ENCODE measurements around the gene SF3B5.
"Not testable (repeated sequence)": the region's sequence is repeated elsewhere in the genome, so short reads cannot be mapped to it uniquely, and the experiment has no call there.

DNA sequence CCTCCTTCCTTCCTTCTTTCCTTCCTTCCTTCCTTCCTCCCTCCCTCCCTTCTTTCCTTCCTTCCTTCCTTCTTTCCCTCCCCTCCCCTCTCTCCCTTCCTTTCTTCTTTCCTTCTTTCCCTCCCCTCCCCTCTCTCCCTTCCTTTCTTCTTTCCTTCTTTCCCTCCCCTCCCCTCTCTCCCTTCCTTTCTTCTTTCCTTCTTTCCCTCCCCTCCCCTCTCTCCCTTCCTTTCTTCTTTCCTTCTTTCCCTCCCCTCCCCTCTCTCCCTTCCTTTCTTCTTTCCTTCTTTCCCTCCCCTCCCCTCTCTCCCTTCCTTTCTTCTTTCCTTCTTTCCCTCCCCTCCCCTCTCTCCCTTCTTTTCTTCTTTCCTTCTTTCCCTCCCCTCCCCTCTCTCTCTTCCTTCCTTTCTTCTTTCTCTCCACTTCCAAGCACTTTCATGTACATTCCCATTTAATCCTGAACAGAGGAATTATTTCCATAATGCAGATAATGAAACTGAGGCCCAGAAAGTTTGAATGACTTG, 36.9 kb upstream of the SF3B5 start:
- TF ChIP-seq EZH2phosphoT487 (IDR thresholded peaks at IDR 0.05; ENCODE audit: borderline replicate concordance, low read length): not testable (repeated sequence)
- TF ChIP-seq, protein P1, sequence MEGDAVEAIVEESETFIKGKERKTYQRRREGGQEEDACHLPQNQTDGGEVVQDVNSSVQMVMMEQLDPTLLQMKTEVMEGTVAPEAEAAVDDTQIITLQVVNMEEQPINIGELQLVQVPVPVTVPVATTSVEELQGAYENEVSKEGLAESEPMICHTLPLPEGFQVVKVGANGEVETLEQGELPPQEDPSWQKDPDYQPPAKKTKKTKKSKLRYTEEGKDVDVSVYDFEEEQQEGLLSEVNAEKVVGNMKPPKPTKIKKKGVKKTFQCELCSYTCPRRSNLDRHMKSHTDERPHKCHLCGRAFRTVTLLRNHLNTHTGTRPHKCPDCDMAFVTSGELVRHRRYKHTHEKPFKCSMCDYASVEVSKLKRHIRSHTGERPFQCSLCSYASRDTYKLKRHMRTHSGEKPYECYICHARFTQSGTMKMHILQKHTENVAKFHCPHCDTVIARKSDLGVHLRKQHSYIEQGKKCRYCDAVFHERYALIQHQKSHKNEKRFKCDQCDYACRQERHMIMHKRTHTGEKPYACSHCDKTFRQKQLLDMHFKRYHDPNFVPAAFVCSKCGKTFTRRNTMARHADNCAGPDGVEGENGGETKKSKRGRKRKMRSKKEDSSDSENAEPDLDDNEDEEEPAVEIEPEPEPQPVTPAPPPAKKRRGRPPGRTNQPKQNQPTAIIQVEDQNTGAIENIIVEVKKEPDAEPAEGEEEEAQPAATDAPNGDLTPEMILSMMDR (conservative IDR thresholded peaks at IDR 0.05; ENCODE audit: low read depth, low read length): not testable (repeated sequence)

Measured in PC-3 (cell line).